HUES64 (cell line): ENCODE data around the gene SV2B.

Source experiments
- H3K27ac ChIP-seq: 2 replicates; pipeline ENCODE4 v1.7.0; 2013; ENCODE audit warnings: low read depth, low read length, inconsistent platforms
- H3K27me3 ChIP-seq: 2 replicates; pipeline ENCODE4 v1.6.1; 2013; ENCODE audit warnings: mild to moderate bottlenecking, low read length; ENCODE audit not compliant: insufficient read depth
- H3K36me3 ChIP-seq: 2 replicates; pipeline ENCODE4 v1.6.1; 2013; ENCODE audit warnings: mild to moderate bottlenecking, low read length; ENCODE audit not compliant: insufficient read depth
- H3K4me1 ChIP-seq: 2 replicates; pipeline ENCODE4 v1.6.1; 2013; ENCODE audit warnings: mild to moderate bottlenecking, low read length, moderate library complexity; ENCODE audit not compliant: insufficient read depth
- H3K4me3 ChIP-seq: 2 replicates; pipeline ENCODE4 v1.5.1; 2013; ENCODE audit warnings: mild to moderate bottlenecking, low read length, moderate library complexity
- H3K9ac ChIP-seq: 2 replicates; pipeline ENCODE4 v1.6.1; 2013; ENCODE audit warnings: mild to moderate bottlenecking, low read depth, low read length
- H3K9me3 ChIP-seq: 2 replicates; pipeline ENCODE4 v1.6.1; 2013; ENCODE audit warnings: low read depth, low read length; ENCODE audit not compliant: insufficient read depth
- WGBS: fragments of 150-250, 120-280 bp; methylation state at CpG from one replicate; pipeline ENCODE4 v1.1.7; 2013; ENCODE audit warnings: missing lambda C conversion rate; 5-methylcytosine and 5-hydroxymethylcytosine counted together

The SV2B gene

DNA sequence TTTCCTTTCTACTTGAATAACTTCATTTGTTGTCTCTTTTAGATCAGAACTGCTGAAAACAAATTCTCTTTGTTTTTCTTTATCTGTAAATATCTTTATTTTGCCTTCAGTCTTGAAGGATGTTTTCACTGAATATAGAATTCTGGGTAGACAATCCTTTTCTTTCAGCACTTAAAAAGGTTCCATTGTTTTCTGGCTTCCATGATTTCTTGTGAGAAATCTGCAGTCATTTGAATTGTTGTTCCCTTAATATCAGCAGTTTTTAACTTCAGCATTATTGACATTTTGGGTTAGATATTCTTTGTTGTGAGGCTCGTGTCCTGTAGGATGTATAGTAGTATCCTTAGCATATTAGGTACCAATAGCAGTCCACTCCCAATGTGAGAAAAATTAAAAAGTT lies 65.8 kb downstream of the SV2B start:
- WGBS, result no CpG with 5 or more reads among the region's 1 CpG
- H3K4me3 ChIP-seq, result no peak overlapping the region
- H3K9me3 ChIP-seq, result peaks cover 27% of the 10 kb centered on the region
- H3K27ac ChIP-seq, result no peak overlapping the region
- no peaks in the 10 kb centered on the region for H3K4me1 ChIP-seq
- H3K27me3 ChIP-seq, result no peaks in the 10 kb centered on the region
- no peaks in the 10 kb centered on the region for H3K36me3 ChIP-seq
- H3K9ac ChIP-seq, result no peak overlapping the region

DNA sequence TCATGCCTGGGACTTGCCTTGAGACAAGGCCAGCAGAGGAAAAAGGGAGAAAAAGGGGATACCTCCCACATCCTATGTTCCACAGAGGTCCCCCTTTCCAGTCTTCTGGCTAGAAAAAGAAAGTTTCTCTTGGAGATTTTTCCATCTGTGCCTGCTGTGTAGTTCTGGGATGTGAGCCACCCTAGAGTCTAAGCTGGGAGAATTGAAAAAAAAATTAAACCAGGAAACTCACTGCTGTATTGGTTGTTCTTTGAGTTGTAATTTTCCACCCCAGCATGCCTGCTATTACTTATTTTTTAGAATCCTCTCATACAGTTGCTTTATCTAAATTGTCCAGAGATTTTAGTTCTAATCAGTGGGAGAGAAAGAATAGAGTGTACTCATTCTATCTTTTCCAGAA lies 68.4 kb downstream of the SV2B start:
- H3K9me3 ChIP-seq, result peaks cover 27% of the 10 kb centered on the region
- no peak overlapping the region for H3K9ac ChIP-seq
- H3K27me3 ChIP-seq, result no peaks in the 10 kb centered on the region
- no peak overlapping the region for H3K4me3 ChIP-seq
- no peaks in the 10 kb centered on the region for H3K36me3 ChIP-seq
- no peak overlapping the region for H3K27ac ChIP-seq
- no peaks in the 10 kb centered on the region for H3K4me1 ChIP-seq

DNA sequence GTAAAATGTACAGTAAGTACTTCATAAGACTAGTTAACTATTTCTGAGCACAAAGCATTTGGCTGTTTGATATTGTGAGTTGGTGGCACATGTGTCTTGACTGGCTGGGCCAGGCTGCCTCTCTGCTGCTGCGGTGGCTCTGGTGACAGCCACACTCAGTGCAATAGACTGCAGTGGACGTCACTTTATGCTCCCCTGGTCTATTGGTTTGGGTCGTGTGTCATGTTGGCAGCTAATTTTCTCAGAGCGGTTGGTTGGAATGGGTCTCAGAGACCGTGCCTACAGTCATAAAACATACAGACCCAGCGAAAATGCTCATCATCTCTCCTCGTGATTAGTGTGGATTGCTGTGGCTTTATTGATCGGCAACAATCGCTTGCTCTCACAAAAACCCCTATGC lies 71.3 kb downstream of the SV2B start:
- Histone ChIP-seq H3K4me3 (no peak overlapping the region), H3K9ac (no peak overlapping the region), H3K4me1 (no peaks in the 10 kb centered on the region), H3K27me3 (no peaks in the 10 kb centered on the region), H3K9me3 (peaks cover 6% of the 10 kb centered on the region; the same call in 1 of the 2 replicates), H3K27ac (no peak overlapping the region), H3K36me3 (no peaks in the 10 kb centered on the region)
- WGBS, result 93% methylated on average over 9 of the region's 9 CpGs

DNA sequence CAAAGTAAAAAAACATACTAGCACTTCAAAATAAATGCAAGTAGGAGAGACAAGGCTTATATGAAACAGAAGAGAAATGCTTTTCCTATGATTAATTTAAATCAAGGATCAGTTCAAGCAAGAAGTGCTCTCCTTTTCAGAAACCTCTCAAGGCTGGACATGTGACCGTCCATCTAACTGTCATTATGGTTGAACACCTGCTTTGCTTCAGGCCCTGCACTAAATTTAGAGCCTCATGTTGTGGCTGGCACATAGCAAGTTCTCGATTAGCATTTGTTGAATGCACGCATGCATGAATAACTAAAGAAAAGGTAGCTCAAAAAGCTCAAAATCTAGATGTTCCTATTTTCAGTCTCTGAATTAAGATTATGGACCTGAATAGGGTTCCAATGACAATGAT lies 82.0 kb downstream of the SV2B start:
- Histone ChIP-seq H3K4me3 (no peak overlapping the region), H3K27me3 (no peaks in the 10 kb centered on the region), H3K36me3 (no peaks in the 10 kb centered on the region), H3K27ac (no peak overlapping the region), H3K9me3 (no peaks in the 10 kb centered on the region), H3K4me1 (no peaks in the 10 kb centered on the region), H3K9ac (no peak overlapping the region)
- WGBS, result 93% methylated on average over 3 of the region's 3 CpGs

DNA sequence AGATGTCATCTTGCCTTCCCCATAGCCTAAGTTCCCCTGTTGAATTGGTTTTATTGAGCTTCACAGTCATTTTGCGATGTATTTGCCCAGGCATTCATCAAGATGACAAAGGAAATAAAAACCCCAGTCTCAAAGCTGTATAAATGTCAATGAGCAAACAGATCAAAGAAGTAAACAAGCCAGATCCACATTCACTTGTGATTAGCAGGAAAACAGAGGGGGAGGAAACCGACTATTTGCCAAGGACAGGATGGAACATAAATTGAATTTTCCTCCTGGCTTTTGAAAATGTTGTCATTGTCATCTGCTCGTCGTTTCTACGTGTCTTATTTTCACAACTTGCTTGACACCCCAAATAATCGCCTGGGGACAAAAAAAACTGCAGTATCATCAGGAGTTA lies 83.5 kb downstream of the SV2B start:
- no peaks in the 10 kb centered on the region for H3K4me1 ChIP-seq
- no peaks in the 10 kb centered on the region for H3K9me3 ChIP-seq
- no peaks in the 10 kb centered on the region for H3K27me3 ChIP-seq
- H3K4me3 ChIP-seq, result no peak overlapping the region
- no peak overlapping the region for H3K27ac ChIP-seq
- no peaks in the 10 kb centered on the region for H3K36me3 ChIP-seq
- H3K9ac ChIP-seq, result no peak overlapping the region
- 86% methylated on average over 6 of the region's 6 CpGs for WGBS

DNA sequence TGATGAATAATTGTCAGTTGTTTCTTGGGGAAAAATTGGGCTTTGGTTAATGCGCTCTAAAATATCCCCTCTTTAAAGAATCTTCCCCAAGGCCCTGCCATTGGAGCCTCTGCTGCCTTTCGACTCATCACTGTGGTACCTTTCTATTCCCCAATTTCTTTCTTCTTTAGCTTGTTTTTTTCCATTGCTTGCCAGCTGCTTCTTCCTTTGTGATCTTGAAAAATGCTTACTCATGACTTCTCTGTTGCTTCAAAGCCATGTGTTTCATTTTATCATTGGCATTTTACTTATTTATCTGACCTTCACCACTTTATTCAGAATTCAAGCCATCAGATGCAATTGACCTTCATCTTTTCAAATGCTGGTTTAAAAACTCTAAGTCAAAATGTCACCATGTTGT lies 84.4 kb downstream of the SV2B start:
- Histone ChIP-seq H3K9me3 (no peaks in the 10 kb centered on the region), H3K9ac (no peak overlapping the region), H3K4me1 (no peaks in the 10 kb centered on the region), H3K36me3 (no peaks in the 10 kb centered on the region), H3K4me3 (no peak overlapping the region), H3K27ac (no peak overlapping the region), H3K27me3 (no peaks in the 10 kb centered on the region)
- 98% methylated on average over 2 of the region's 2 CpGs for WGBS

DNA sequence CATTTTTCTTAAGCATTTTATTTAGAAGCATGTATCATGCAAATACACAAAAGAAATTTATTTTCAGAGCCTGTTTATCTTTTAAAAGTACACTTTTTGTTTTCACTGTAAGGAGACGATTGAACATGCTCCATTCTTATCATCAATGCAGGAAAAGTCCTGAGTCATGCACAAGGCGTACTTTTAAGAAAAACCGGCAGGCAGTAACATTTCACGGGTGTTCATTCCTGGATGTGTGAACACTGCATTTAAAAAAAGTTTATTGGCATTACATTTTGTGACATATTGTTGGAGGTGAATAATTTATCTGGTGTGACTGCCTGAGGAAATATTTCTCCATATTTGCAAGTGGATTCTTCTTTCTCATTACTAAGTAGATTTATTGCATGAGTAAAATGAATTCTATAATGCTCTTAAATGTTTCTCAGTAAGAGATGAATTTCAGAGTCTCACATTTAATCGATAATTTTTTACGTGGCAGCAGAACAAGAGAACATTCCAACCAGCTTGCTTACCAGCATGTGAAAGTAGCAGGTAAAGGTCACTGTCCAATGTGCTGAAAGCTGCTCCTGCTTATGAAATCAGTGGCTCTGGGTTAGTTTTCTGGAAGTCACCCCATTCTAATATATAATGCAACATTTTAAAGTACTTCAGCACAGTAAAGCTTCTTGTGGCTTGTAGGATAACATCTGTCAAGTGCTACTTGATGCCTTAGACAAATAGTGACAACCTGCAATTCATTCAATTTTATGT lies 87.0 kb downstream of the SV2B start:
- no peaks in the 10 kb centered on the region for H3K9me3 ChIP-seq
- WGBS, result 65% methylated on average over 6 of the region's 6 CpGs
- H3K27ac ChIP-seq, result no peak overlapping the region
- no peaks in the 10 kb centered on the region for H3K36me3 ChIP-seq
- no peaks in the 10 kb centered on the region for H3K4me1 ChIP-seq
- no peak overlapping the region for H3K9ac ChIP-seq
- no peaks in the 10 kb centered on the region for H3K27me3 ChIP-seq
- H3K4me3 ChIP-seq, result no peak overlapping the region

DNA sequence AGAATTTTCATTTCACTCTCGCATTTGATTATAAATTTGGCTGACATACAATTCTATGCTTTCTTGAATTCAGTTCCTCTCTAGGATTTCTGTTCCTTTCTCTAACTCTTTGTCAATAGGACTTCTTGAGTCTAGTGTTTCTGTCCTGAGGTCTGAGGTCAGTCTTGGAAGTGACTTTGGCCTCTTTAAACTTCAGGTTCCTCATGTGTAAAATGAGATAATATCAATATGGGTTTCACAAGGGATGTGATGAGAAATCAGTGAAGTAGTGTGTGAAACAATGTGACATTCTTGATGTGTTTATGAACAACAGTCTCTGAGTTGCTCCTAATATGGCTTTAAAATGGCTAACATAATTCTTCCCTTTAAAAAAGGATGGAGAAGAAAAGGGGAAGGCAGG lies 92.2 kb downstream of the SV2B start:
- WGBS, result 100% methylated on average over 1 of the region's 1 CpG
- no peak overlapping the region for H3K4me3 ChIP-seq
- H3K36me3 ChIP-seq, result no peaks in the 10 kb centered on the region
- no peak overlapping the region for H3K9ac ChIP-seq
- no peaks in the 10 kb centered on the region for H3K9me3 ChIP-seq
- no peak overlapping the region for H3K27ac ChIP-seq
- H3K4me1 ChIP-seq, result no peaks in the 10 kb centered on the region
- H3K27me3 ChIP-seq, result no peaks in the 10 kb centered on the region

DNA sequence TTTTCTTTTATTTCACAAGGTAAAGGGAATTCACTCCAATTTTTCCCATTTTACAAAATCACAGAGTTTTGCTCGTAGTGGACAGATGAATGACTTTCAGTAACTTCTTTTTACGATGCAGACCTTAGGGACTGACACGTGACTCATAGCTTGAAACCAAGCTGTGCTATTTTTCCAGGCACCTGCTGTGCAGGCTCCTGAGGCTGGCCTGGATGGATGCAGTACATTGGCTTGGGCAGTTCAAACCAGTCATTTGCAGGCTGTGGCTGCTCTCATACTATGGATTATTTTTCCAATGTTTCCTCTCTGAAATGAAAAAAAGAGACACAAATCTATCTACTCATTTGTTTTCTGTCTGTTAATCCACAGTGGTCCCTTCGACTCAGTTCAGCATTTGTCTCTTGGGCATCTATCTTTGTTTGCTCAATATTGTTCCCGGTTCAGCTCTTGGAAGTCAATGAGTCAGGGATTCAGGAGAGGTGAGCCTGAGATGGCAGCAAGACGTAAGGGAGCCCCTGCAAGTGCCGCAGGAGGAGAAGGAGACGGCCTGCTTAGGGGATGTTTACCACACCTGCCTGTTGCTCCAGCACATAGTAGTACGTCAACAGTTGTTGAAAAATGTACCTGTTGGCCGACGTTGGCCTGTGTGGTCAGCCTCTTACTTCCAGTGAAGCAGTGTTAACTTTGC lies 92.8 kb downstream of the SV2B start:
- H3K27ac ChIP-seq, result no peak overlapping the region
- H3K4me1 ChIP-seq, result no peaks in the 10 kb centered on the region
- H3K27me3 ChIP-seq, result no peaks in the 10 kb centered on the region
- no peaks in the 10 kb centered on the region for H3K9me3 ChIP-seq
- no peak overlapping the region for H3K4me3 ChIP-seq
- no peaks in the 10 kb centered on the region for H3K36me3 ChIP-seq
- 85% methylated on average over 11 of the region's 11 CpGs for WGBS
- H3K9ac ChIP-seq, result no peak overlapping the region

DNA sequence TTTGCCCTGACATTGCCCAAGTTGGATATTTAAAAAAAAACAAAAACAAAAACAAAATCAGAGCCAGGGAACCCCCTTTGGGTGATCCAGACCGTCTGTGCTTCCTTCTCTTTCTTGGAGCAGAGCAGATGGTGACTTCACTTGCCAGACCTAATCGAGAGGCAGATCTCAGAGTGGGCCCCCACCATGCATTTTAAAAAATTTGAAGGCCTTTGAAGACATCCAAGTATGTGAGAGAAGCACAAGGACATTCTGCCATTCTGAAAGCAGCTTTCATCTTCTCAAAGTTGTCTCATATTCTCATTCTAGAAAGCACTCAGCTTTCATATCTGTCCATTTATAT lies 93.3 kb downstream of the SV2B start:
- H3K9me3 ChIP-seq, result no peaks in the 10 kb centered on the region
- 85% methylated on average over 2 of the region's 2 CpGs for WGBS
- no peak overlapping the region for H3K27ac ChIP-seq
- no peak overlapping the region for H3K9ac ChIP-seq
- no peak overlapping the region for H3K4me3 ChIP-seq
- no peaks in the 10 kb centered on the region for H3K4me1 ChIP-seq
- H3K36me3 ChIP-seq, result no peaks in the 10 kb centered on the region
- H3K27me3 ChIP-seq, result no peaks in the 10 kb centered on the region

DNA sequence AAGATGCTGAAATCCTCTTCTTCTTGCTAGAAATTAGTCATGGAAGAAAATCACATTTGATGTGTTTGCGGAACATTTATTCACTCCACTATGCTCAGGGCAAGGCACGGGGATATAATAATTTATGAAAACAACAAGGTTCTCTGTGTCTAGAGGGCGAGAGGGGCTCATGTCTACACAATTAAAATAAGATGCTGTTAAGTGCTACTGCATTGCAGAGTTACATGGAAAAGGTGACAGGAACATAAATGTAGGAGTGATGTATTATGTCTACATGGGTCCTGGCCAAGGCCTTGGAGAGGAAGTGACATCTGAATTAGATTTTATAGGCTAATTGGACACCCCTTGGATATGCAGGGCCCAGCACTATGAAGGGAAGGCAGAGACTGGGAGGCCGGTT lies 96.1 kb downstream of the SV2B start:
- no peak overlapping the region for H3K27ac ChIP-seq
- H3K27me3 ChIP-seq, result no peaks in the 10 kb centered on the region
- H3K9me3 ChIP-seq, result no peaks in the 10 kb centered on the region
- H3K4me1 ChIP-seq, result no peaks in the 10 kb centered on the region
- H3K9ac ChIP-seq, result no peak overlapping the region
- H3K36me3 ChIP-seq, result no peaks in the 10 kb centered on the region
- no peak overlapping the region for H3K4me3 ChIP-seq
- 96% methylated on average over 4 of the region's 4 CpGs for WGBS

DNA sequence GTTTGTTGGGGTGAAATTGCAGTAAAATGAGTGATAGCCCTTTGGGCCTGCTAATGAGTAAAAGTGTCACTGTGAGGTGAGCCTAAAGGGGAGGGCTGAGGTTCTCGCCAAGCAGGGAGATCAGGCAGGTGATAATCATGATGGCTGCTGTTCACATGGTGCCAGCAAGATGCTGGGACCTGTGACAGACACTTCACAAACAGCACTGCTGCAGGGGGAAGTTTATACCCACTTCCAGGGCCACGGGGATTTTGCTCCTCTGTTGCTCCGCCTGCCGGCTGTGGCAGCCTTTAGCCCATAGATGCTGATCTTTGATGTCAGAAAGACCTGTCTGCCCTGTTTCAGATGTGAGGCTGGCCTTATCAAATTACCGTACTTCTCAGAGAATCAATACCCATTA lies 96.7 kb downstream of the SV2B start:
- no peak overlapping the region for H3K4me3 ChIP-seq
- WGBS, result 84% methylated on average over 3 of the region's 5 CpGs
- H3K9me3 ChIP-seq, result no peaks in the 10 kb centered on the region
- H3K9ac ChIP-seq, result no peak overlapping the region
- no peak overlapping the region for H3K27ac ChIP-seq
- no peaks in the 10 kb centered on the region for H3K27me3 ChIP-seq
- H3K36me3 ChIP-seq, result no peaks in the 10 kb centered on the region
- H3K4me1 ChIP-seq, result no peaks in the 10 kb centered on the region
